GM12891 (cell line): ENCODE data around the gene RIMBP2.

Source experiments
- DNase-seq: peaks from one replicate; pipeline ENCODE4 v3.0.0; 2011; ENCODE audit warnings: low spot score; ENCODE audit not compliant: insufficient read length
- FAIRE-seq: peaks from 2 replicates; lab custom pipeline; 2011; peaks lifted over from hg19 to GRCh38; lab: Jason Lieb, UNC
- PAX5 ChIP-seq: IDR thresholded peaks from 2 replicates; pipeline ENCODE4 v1.6.1; 2011; ENCODE audit warnings: low read length, moderate library complexity, mild to moderate bottlenecking; ENCODE audit not compliant: insufficient read depth, severe bottlenecking
- POLR2A ChIP-seq: IDR thresholded peaks from 2 replicates; pipeline ENCODE4 v1.6.1; 2011; ENCODE audit warnings: low read depth, low read length, control low read depth
- POLR2AphosphoS5 ChIP-seq: IDR thresholded peaks from 2 replicates; pipeline ENCODE4 v1.6.1; 2011; ENCODE audit warnings: low read depth, low read length, control low read depth
- POU2F2 ChIP-seq: IDR thresholded peaks from 2 replicates; pipeline ENCODE4 v1.6.1; 2011; ENCODE audit warnings: low read depth, mild to moderate bottlenecking, control low read depth, low read length, moderate library complexity
- SPI1 ChIP-seq: IDR thresholded peaks from 2 replicates; pipeline ENCODE4 v1.6.1; 2011; ENCODE audit warnings: low read depth, low read length, control low read depth
- TAF1 ChIP-seq: IDR thresholded peaks from 2 replicates; pipeline ENCODE4 v1.6.1; 2011; ENCODE audit warnings: low read depth, low read length, control low read depth

RIMBP2 gene

GRCh38 chr12:130640496-130640895 lies 75.6 kb downstream of the RIMBP2 start:
- no peak for FAIRE-seq
- TF ChIP-seq POU2F2, result no peak
- TF ChIP-seq PAX5, result no peak
- TF ChIP-seq SPI1, result no peak
- no peak for TF ChIP-seq TAF1
- no peak for TF ChIP-seq POLR2A
- no peak for TF ChIP-seq POLR2AphosphoS5
- DNase-seq, result no peak

DNA sequence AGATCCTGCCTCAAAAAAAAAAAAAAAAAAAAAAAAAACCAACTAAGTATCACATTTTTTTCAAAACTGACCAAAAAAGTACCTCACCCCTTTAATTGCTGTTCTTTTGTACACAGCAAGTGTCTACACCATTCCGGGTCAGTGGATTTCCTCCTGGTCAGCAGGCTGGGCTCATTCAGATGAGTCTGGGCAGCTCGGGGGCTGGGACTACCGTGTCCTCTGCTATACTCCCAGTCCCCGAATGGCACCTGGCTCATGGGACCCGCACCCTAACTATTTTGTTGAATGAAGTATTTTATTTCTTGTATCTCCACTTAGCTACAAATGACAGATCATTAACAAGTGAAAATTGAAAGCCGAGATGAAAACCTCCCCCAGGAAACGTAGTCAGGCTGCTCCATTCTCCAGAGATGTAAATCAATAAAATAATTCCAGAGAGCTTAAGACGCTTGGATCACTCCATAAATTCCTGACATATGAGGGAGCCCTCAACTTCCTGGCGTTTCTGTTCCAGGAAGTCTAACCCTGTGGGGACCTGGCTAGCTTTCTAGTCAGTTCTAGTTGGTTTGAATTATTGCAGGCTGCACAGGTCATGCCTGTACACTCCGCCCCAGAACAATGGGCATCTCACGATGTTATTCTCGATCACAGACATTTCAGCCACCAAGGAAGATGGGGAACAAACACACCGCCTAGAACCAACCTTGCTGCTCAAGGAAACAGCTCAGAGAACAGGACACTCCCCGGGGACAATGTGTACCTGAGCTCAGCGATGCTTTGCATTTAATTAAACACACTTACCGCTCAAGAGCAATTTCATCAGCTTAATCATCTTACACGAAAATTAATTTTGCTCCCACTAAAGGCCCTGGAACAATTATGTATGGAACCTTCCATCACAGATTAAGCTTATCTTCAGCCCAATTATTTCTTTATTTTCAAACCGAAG lies 76.3 kb downstream of the RIMBP2 start:
- FAIRE-seq (no peak), DNase-seq (no peak)
- TF ChIP-seq POLR2AphosphoS5 (no peak), TAF1 (no peak), POU2F2 (no peak), PAX5 (no peak), POLR2A (no peak), SPI1 (no peak)

GRCh38 chr12:130636370-130636769 lies 79.7 kb downstream of the RIMBP2 start:
- DNase-seq (no peak), FAIRE-seq (no peak)
- TF ChIP-seq POLR2AphosphoS5, result no peak
- no peak for TF ChIP-seq SPI1
- no peak for TF ChIP-seq PAX5
- TF ChIP-seq POU2F2, result no peak
- no peak for TF ChIP-seq POLR2A
- TF ChIP-seq TAF1, result no peak

DNA sequence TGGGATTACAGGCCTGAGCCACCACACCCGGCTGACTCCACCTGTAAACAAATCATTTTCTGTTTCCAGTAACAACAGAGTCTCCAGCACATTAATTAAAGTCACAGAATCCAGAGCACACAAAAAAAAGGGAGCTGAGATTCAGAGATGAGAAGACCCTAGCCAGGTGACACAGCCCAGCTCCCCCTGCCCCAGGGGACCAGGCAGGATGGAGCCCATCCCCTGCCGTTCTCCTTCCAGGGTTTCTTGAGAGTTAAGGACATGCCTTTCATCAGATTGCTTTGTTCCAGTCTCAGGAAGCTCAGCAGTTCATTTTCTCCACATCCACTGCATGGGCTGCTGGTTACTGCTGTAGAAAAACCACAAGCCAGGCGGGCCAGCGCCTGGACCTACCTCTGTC lies 81.2 kb downstream of the RIMBP2 start:
- TF ChIP-seq POU2F2 (no peak), POLR2A (no peak), POLR2AphosphoS5 (no peak), TAF1 (no peak), SPI1 (no peak), PAX5 (no peak)
- FAIRE-seq (no peak), DNase-seq (no peak)

GRCh38 chr12:130633771-130634170 lies 82.3 kb downstream of the RIMBP2 start:
- no peak for TF ChIP-seq SPI1
- no peak for TF ChIP-seq PAX5
- FAIRE-seq (no peak), DNase-seq (no peak)

DNA sequence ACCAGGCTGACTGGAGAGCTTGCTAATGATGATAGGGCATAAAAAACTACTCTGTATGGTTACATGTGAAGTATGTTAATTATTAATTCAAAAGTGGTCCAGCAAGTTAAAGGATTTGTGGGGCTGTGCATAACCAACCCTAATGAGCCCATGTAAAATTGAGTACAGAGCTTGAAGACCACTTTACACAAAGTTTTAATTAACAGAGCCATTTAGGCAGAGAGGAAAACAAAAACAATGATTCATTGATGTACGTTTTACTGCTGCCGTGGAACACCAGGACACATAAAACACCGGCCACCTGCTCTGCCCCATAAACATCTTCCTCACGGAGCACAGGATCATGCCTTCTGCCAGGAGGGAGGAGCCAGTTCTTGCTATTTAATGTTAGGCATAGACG lies 83.5 kb downstream of the RIMBP2 start:
- no peak for DNase-seq
- TF ChIP-seq POLR2A, result no peak
- no peak for TF ChIP-seq PAX5
- no peak for TF ChIP-seq POU2F2
- TF ChIP-seq POLR2AphosphoS5, result no peak
- TF ChIP-seq TAF1, result no peak
- no peak for TF ChIP-seq SPI1
- no peak for FAIRE-seq

GRCh38 chr12:130628304-130628703 lies 87.8 kb downstream of the RIMBP2 start:
- TF ChIP-seq POLR2AphosphoS5 (no peak), POLR2A (no peak), PAX5 (no peak), SPI1 (no peak), TAF1 (no peak), POU2F2 (no peak)
- DNase-seq, result no peak
- no peak for FAIRE-seq

DNA sequence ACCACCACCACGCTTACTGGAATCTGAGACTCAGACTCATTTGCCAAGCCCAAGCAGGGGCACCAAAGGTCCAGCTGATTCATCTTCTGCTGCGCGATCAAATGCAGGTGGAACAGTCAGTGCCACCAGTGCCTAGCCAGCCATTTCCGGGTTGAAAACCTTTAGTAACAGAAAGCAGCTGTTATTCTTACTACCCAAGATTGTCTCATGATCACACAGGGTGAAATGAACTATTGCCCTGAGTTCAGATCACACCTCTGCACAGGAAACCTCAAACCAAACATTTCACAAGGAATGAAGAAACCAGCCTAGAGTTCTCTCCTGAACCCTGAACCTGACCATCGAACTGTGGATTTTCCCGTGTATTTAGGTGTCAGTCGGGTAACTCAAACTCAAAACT lies 88.9 kb downstream of the RIMBP2 start:
- FAIRE-seq (no peak), DNase-seq (no peak)
- TF ChIP-seq PAX5 (no peak), POLR2AphosphoS5 (no peak), TAF1 (no peak), POLR2A (no peak), POU2F2 (no peak), SPI1 (no peak)

GRCh38 chr12:130626601-130627000 lies 89.5 kb downstream of the RIMBP2 start:
- DNase-seq (no peak), FAIRE-seq (no peak)
- TF ChIP-seq POLR2A, result no peak
- TF ChIP-seq SPI1, result no peak
- TF ChIP-seq POU2F2, result no peak
- TF ChIP-seq POLR2AphosphoS5, result no peak

DNA sequence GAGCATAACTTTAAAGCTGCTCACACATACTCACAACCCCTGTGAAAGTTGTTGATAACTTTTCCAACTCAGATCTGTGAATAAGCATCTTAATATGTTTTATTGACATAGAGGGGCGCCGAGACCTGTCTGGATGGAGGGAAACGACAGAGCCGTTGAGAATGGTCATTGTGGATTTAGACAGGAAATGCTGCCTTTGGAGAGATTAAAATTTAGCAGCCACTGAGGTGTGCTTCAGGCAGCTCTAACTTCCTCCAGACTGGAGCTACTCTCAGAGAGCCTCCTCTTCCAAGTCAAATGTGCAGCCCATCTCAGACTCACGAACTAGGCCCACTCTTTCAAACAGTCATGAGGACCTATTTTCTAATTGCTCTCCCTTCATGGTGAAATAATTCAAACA lies 90.9 kb downstream of the RIMBP2 start:
- TF ChIP-seq PAX5 (no peak), POU2F2 (no peak), POLR2A (no peak), SPI1 (no peak), POLR2AphosphoS5 (no peak), TAF1 (no peak)
- no peak for FAIRE-seq
- no peak for DNase-seq
